Stimulated activated CD8-positive, alpha-beta memory T cell treated with anti-CD3 and anti-CD28 coated beads, Interleukin-12 subunit alpha, Interleukin-12 subunit beta, amount 100 ng/mL, for 4 hours (primary cell): ENCODE results near the gene SLC22A3.
"Not testable (repeated sequence)": the region's sequence is repeated elsewhere in the genome, so short reads cannot be mapped to it uniquely, and the experiment has no call there.

Experiments used
- DNase-seq: peaks from one replicate; pipeline ENCODE4 v3.0.0-alpha.2; 2020; ENCODE audit warnings: low read depth

The SLC22A3 gene

GRCh38 chr6:160374836-160375560 lies 26.8 kb downstream of the SLC22A3 start:
- DNase-seq: no peak

- no peak for DNase-seq
Measured at GRCh38 chr6:160375561-160375949, 27.4 kb downstream of the SLC22A3 start.

- DNase-seq: no peak
Measured at GRCh38 chr6:160376445-160376844, 28.3 kb downstream of the SLC22A3 start.

GRCh38 chr6:160378218-160378617 lies 30.0 kb downstream of the SLC22A3 start:
- no peak for DNase-seq

- DNase-seq: no peak
Measured at GRCh38 chr6:160378882-160379281, 30.7 kb downstream of the SLC22A3 start.

GRCh38 chr6:160379466-160379865 lies 31.3 kb downstream of the SLC22A3 start:
- no peak for DNase-seq

GRCh38 chr6:160382946-160383345 lies 34.8 kb downstream of the SLC22A3 start:
- no peak for DNase-seq

- DNase-seq: no peak
Measured at GRCh38 chr6:160386869-160387530, 38.8 kb downstream of the SLC22A3 start.

GRCh38 chr6:160387916-160388643 lies 39.9 kb downstream of the SLC22A3 start:
- no peak for DNase-seq

- DNase-seq: no peak
Measured at GRCh38 chr6:160388922-160389321, 40.7 kb downstream of the SLC22A3 start.

GRCh38 chr6:160391419-160392116 lies 43.4 kb downstream of the SLC22A3 start:
- no peak for DNase-seq

GRCh38 chr6:160393442-160393841 lies 45.3 kb downstream of the SLC22A3 start:
- DNase-seq: not testable (repeated sequence)

- no peak for DNase-seq
Measured at GRCh38 chr6:160393891-160394653, 45.9 kb downstream of the SLC22A3 start.

GRCh38 chr6:160394654-160395035 lies 46.5 kb downstream of the SLC22A3 start:
- DNase-seq: no peak

- DNase-seq: no peak
Measured at GRCh38 chr6:160395187-160395586, 47.0 kb downstream of the SLC22A3 start.

- DNase-seq: no peak
Measured at GRCh38 chr6:160396292-160396691, 48.1 kb downstream of the SLC22A3 start.

GRCh38 chr6:160398674-160399271 lies 50.6 kb downstream of the SLC22A3 start:
- no peak for DNase-seq

- DNase-seq: no peak
Measured at GRCh38 chr6:160400446-160400845, 52.3 kb downstream of the SLC22A3 start.

GRCh38 chr6:160408528-160408927 lies 60.4 kb downstream of the SLC22A3 start:
- no peak for DNase-seq

- DNase-seq: no peak
Measured at GRCh38 chr6:160412993-160413392, 64.8 kb downstream of the SLC22A3 start.

GRCh38 chr6:160417146-160417545 lies 69.0 kb downstream of the SLC22A3 start:
- DNase-seq: no peak
